GM23248 (cell line): ENCODE data around the gene KCNE4.

ENCODE experiments used
- EZH2 ChIP-seq: fragments of 200-600 bp; sonication (generic); IDR thresholded peaks from 2 replicates; pipeline ENCODE4 v1.6.1; 2018; ENCODE audit warnings: antibody characterized with exemption, mild to moderate bottlenecking; ENCODE audit not compliant: insufficient read depth, poor library complexity, severe bottlenecking
- EZH2phosphoT487 ChIP-seq: fragments of 200-600 bp; sonication (generic); IDR thresholded peaks from 2 replicates; pipeline ENCODE4 v1.6.1; 2018; ENCODE audit warnings: antibody characterized with exemption, moderate library complexity, mild to moderate bottlenecking, low read depth; ENCODE audit not compliant: insufficient read depth

DNA sequence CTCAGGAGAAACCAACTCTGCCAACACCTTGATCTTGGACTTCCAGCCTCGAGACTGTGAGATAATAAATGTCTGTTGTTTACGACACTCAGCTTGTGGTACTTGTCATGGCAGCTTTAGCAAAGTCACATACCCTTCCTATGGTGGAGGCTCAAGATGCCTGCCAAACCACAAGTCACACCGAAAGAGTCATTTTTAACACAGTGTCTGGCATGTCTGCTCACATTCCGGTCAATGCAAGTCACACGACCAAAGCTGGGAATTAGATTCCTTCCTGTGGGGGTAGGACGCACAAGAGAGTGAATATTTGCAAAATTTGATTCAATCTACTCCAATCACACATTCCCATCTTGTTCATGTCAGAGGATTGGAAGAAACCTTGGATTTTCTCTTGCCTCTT lies 24.6 kb downstream of the KCNE4 start:
- 0 out of 2 replicates have a peak, but pooled peaks have one; percentile 41 for TF ChIP-seq EZH2phosphoT487
- TF ChIP-seq EZH2: no peak
